GM06990 (cell line): ENCODE data around the gene GORASP1.

Source experiments
- DNase-seq: peaks from one replicate; pipeline ENCODE4 v3.0.0-alpha.2; 2011; ENCODE audit not compliant: insufficient read length; ENCODE audit errors: extremely low read depth
- H3K27me3 ChIP-seq: replicated peaks from 2 replicates; pipeline ENCODE4 v1.6.0; 2011; ENCODE audit warnings: low read length; ENCODE audit not compliant: control insufficient read depth, insufficient read depth
- H3K36me3 ChIP-seq: 2 replicates; pipeline ENCODE4 v1.5.1; 2011; ENCODE audit warnings: low read length; ENCODE audit not compliant: control insufficient read depth, insufficient read depth
- H3K4me3 ChIP-seq: replicated peaks from 2 replicates; pipeline ENCODE4 v1.5.1; 2011; ENCODE audit warnings: low read depth, mild to moderate bottlenecking, control low read depth, low read length
- CTCF ChIP-seq: IDR thresholded peaks from 2 replicates; pipeline ENCODE4 v1.5.1; 2011; ENCODE audit warnings: low read length, control low read depth, mild to moderate bottlenecking, inconsistent platforms; ENCODE audit not compliant: insufficient read depth, poor library complexity, severe bottlenecking

Gene GORASP1

GRCh38 chr3:39124876-39125840, 17.7 kb upstream of the GORASP1 start:
- H3K36me3 ChIP-seq, result no peaks in the 10 kb centered on the region
- H3K27me3 ChIP-seq, result no peaks in the 10 kb centered on the region
- no peak overlapping the region for H3K4me3 ChIP-seq
- TF ChIP-seq CTCF, result no peak
- no peak for DNase-seq

- DNase-seq, result no peak
- Histone ChIP-seq H3K4me3 (no peak overlapping the region), H3K36me3 (no peaks in the 10 kb centered on the region), H3K27me3 (no peaks in the 10 kb centered on the region)
- TF ChIP-seq CTCF, result no peak
Measured at GRCh38 chr3:39122813-39123212, 15.4 kb upstream of the GORASP1 start.

- TF ChIP-seq CTCF, result no peak
- Histone ChIP-seq H3K27me3 (no peaks in the 10 kb centered on the region), H3K4me3 (no peak overlapping the region), H3K36me3 (no peaks in the 10 kb centered on the region)
- DNase-seq, result no peak
Measured at GRCh38 chr3:39121621-39122020, 14.2 kb upstream of the GORASP1 start.

- Histone ChIP-seq H3K36me3 (no peaks in the 10 kb centered on the region), H3K4me3 (no peak overlapping the region), H3K27me3 (no peaks in the 10 kb centered on the region)
- TF ChIP-seq CTCF, result no peak
- DNase-seq, result no peak
Measured at GRCh38 chr3:39118931-39119660, 11.7 kb upstream of the GORASP1 start.

- no peaks in the 10 kb centered on the region for H3K36me3 ChIP-seq
- no peak for TF ChIP-seq CTCF
- H3K27me3 ChIP-seq, result no peaks in the 10 kb centered on the region
- no peak for DNase-seq
- H3K4me3 ChIP-seq, result no peak overlapping the region
Measured at GRCh38 chr3:39118079-39118478, 10.7 kb upstream of the GORASP1 start.
